HG03520 (cell line): ENCODE data around the gene RARRES1.
"Not testable (repeated sequence)": the region's sequence is repeated elsewhere in the genome, so short reads cannot be mapped to it uniquely, and the experiment has no call there.

ENCODE experiments used
- ATAC-seq: cut with Tn5 transposase; IDR thresholded peaks from one replicate; pipeline ENCODE4 v1.9.1; 2021; ENCODE audit warnings: mild to moderate bottlenecking, moderate library complexity; ENCODE audit not compliant: unreplicated experiment

Gene RARRES1

GRCh38 chr3:158700559-158700958 is 31.7 kb downstream of the RARRES1 start:
- ATAC-seq: no peak

- ATAC-seq: no peak
These were observed 35.6 kb downstream of the RARRES1 start for GRCh38 chr3:158696618-158697017.

- not testable (repeated sequence) for ATAC-seq
These were observed 38.3 kb downstream of the RARRES1 start for GRCh38 chr3:158693866-158694456.

GRCh38 chr3:158685159-158685558 is 47.1 kb downstream of the RARRES1 start:
- ATAC-seq: no peak

GRCh38 chr3:158683230-158683962 is 48.9 kb downstream of the RARRES1 start:
- no peak for ATAC-seq

- no peak for ATAC-seq
These were observed 51.4 kb downstream of the RARRES1 start for GRCh38 chr3:158680861-158681260.

GRCh38 chr3:158679547-158680000 is 52.7 kb downstream of the RARRES1 start:
- no peak for ATAC-seq

DNA sequence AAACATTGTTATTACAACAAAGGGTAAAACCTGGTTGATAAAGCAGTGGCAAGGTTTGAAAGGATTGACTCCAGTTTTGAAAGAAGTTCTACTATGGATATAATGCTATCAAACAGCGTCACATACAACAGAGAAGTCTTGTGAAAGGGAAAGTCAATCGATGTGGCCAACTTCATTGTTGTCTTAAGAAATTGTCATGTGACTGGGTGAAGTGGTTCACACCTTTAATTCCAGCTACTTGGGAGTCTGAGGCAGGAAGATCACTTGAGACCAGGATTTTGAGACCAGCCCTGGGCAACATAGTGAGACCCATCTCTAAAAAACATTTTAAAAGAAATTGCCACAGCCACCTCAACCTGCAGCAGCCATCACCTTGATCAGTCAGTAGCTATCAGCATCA is 53.6 kb downstream of the RARRES1 start:
- ATAC-seq: no peak

GRCh38 chr3:158672215-158673176 is 59.8 kb downstream of the RARRES1 start, which contains the start of gene LXN:
Gene LXN, minus strand, starts transcription at chr3:158672648. Its CDS starts 170 bp downstream, at chr3:158672478.
- ATAC-seq: peak; percentile 99

GRCh38 chr3:158671821-158672214 is 60.4 kb downstream of the RARRES1 start:
- no peak for ATAC-seq

DNA sequence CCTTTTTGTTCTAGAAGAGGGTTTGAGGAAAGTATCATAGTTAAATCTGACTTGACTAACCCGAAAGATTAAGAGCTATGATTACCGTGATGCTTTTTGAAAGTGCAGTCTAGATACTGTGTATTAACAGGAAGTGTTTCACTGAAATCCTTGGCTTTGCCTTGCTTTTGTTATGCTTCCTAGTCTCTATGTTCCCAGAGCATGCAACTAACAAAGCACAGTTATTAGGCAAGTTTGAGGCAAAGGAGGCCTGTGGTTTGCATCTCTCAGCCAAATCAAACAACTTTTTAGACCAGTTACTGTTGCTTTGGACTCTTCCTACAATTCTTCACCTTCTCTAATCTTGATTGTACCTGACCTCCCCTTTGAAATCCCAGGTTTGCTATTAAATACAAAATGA is 63.8 kb downstream of the RARRES1 start:
- no peak for ATAC-seq

- no peak for ATAC-seq
These were observed 65.8 kb downstream of the RARRES1 start for GRCh38 chr3:158666416-158666815.

DNA sequence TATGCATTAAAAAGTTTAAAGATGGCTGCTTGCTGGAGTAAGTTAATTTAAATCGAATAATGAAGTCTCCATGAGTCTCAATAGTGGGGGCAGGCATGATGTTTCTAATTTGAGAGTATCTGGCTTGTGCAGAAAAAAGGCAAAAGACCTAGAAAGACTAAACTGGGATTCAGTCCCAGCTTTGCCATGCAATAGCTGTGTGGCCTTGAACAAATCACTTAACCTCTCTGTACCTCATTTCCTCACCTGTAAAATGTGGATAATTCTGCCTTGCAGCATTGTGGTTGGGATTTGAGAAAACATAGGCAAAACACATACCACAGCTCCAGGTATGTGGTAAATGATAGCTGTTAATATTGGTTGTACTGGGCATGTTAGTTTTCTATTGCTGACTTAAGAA is 68.4 kb downstream of the RARRES1 start:
- no peak for ATAC-seq

DNA sequence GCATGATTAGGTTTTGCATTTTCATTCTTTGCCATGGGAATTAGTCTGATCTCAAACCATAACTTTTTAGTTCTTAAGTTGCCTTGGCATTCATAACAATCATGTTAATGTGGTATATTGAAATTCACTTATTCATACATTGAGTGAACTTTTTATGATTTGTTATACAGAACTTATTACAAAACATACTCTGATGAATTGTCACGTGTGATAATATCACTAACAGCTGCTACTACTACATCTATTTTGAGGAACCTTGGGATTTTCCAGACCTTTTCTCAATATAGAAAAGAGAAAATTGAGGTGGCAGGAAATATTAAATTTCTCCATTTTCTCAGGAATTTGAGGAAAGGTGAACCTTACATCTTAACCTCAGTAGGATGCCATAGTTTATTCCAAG is 69.0 kb downstream of the RARRES1 start:
- ATAC-seq: no peak

DNA sequence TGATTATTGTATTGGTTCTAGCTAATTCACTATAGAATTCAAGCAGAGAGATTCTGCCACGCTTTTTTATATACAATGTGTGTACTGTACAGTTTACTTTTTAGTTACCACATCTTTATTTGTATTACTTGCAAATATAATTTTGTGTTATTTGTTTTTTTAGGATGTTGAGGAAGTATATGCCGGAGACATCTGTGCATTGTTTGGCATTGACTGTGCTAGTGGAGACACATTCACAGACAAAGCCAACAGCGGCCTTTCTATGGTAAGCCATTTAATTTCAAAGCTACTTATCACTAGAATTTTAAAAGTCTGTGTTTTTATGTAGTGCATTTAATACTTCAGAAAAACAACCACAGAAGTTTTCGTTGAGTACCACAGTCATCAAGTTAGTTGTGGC is 71.5 kb downstream of the RARRES1 start:
- ATAC-seq: no peak

DNA sequence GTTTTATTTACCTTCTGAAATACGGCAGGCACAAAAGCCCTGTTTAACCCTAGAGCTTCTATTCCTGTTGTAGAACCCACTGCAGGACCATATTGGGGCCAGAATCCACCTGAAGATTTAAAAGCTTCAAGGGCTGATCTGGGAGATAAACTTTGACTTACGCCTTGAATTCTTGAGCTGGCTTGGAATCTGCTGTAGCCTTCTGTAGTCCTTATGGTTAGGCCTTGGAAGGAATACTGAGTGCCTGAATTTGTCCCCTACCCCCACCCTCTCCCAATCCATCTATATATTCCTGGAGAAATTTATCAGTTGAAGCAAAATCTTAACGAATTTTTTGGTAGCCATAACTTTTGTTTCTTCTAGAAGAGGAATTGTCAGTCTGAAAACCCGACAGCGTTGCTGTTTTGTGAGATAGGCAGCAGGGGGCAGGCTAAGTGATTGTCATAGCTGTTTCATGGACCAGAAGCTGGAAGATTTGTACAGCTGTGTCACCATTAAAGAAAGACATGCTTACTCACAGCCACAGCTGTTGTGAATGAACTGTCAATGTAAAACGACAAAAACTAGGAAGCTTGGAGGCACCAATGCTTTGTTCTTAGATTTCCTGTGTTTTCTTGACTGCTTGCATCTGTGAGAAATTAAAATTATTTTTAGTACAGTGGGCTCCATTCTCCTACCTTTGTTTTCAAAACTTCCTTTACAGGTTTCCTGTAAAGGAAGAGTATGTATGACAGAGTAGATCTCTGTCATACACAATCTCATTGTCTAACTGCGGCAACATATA is 72.6 kb downstream of the RARRES1 start:
- peak; percentile 86 for ATAC-seq

DNA sequence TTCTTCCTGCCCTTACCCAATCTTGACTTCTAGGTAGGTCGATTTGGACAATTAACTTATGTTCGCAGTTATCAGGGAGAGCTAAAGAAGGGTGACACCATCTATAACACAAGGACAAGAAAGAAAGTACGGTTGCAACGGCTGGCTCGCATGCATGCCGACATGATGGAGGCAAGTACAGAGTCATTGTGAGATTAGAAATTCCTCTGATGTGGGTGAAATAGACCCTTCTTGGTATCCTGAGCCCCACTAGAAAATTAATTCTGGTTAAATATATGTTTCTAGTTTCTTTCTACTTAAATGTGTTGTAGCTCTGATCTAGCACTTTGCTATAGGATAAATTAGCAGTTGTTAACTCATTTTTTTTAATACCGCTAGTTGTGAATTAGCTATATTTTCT is 73.4 kb downstream of the RARRES1 start:
- ATAC-seq: no peak

DNA sequence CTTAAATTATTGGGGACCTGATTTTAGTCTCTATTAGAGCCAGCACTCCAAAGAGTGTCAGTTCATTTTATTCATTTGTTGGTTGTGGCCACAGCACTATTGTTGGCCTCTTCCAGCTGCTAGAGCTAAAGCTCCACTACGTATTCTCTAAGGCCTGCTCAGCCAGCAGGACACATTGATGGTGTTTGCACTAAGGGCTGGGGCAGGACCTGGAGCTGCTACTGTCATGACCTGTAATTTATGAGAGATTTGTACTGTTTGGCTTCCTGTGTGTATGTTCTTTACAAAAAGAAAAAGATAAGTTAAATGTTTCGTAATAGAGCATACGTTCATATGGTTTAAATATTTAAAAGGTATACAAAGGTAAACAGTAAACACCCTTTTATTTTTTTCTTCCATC is 79.8 kb downstream of the RARRES1 start:
- ATAC-seq: no peak

DNA sequence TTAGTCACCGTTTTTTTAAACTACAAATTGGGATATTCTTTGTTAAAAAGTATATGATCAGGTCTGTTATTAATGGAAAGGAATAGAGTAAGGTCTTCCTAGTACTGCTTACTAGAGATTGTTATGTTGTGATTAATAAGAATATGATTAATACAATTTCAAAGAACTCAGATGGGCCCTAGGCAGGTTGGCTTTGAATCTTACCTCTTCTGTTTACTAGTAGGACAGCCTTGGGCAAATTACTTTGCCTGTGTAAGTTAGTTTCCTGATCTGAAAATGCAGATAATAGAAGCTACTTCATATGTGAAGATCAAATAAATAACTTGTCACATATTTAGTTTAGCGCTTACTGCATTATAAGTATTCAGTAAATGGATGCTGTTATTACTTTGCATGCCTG is 81.1 kb downstream of the RARRES1 start:
- no peak for ATAC-seq

DNA sequence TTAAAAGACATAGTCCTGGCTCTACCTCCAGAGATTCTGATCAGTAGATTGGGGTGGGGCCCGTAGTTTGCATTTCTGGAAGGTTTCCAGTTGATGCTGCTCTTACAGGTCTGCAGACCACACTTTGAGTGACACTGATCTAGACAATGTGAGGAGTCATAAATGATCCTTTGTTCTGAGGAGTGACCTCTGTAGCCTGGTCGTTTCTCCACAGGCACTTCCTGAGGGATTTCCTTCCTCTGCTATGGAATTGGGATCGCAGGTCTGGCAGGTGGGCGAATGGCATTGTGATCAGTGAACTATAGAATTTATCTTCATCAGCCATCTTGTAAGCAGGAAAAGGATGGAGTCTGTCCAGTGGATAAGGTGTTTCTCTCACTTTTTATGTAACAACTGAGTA is 82.5 kb downstream of the RARRES1 start:
- ATAC-seq: no peak
